Dedifferentiated amniotic fluid mesenchymal stem cell (primary cell): Measurements from ENCODE around the gene PRPF6.
A peak's percentile ranks its signal among the peaks of the same experiment; 100 is the strongest.

Experiments used
- DNase-seq: peaks from one replicate; pipeline ENCODE4 v3.0.0-alpha.2; 2016; ENCODE audit errors: extremely low spot score

PRPF6 gene

GRCh38 chr20:63945921-63946920, 34.7 kb upstream of the PRPF6 start:
- DNase-seq = no peak

DNA sequence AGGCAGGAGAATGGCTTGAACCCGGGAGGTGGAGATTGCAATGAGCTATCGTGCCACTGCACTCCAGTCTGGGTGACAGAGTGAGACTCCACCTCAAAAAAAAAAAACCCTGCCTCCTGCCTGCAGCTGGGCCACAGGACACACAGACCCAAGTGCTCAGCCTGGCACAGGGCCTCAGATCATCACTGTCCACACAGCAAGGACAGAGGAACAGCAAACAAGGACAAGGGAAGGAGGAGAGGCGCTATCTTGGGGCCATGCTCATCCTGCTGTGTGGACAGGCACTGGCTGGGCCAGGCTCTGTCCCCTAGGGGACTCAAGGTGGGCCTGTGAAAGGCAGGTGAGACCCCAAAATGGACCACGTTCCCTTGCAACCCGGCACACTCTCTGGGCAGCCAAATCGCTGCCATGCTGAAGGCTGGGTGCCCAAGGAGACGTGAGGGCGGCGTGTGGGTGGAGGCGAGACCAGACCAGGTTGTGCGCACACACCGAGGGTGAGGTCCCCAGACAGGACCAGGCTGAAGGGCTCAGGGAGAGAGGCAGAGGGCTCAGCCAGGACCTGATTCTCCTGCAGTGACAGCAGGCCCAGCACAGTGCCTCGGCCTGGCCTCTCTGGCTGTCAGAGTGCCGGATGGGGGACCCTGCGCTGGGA, 33.8 kb upstream of the PRPF6 start:
- no peak for DNase-seq

- no peak for DNase-seq
Measured at GRCh38 chr20:63947638-63948456, 33.1 kb upstream of the PRPF6 start.

GRCh38 chr20:63950701-63951397, 30.1 kb upstream of the PRPF6 start:
- DNase-seq = no peak

GRCh38 chr20:63951398-63952209, 29.3 kb upstream of the PRPF6 start:
- DNase-seq = no peak

DNA sequence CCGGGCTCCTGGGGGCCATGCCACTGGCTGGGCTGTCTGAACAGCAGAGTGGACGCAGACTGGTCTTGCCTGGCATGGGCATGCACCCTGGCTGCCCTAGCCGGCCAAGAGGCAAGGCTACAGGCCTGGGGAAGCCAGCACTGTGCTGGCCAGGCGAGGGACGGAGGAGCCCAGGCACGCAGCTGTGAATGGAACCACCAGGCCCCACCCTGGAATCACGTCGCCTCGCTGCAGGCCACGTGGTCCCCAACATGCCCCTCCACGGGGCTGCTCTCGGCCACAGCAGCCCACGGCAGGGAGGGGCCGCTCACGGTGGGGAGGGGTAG, 28.8 kb upstream of the PRPF6 start:
- no peak for DNase-seq

DNA sequence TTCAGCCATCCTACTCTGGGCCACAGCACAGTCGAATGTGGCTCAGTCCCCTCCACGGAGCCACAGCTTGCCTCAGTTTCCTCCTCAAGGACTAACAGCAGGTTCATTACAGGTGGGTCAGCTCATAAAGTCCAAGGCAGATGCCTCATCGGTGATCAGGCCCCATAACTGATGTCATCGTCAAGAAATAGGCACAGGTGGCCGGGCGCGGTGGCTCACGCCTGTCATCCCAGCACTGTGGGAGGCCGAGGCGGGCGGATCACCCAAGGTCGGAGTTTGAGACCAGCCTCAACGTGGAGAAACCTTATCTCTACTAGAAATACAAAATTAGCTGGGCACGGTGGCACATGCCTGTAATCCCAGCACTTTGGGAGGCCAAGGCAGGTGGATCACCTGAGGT, 28.2 kb upstream of the PRPF6 start:
- no peak for DNase-seq

- DNase-seq = no peak
Measured at GRCh38 chr20:63953764-63954429, 27.0 kb upstream of the PRPF6 start.

DNA sequence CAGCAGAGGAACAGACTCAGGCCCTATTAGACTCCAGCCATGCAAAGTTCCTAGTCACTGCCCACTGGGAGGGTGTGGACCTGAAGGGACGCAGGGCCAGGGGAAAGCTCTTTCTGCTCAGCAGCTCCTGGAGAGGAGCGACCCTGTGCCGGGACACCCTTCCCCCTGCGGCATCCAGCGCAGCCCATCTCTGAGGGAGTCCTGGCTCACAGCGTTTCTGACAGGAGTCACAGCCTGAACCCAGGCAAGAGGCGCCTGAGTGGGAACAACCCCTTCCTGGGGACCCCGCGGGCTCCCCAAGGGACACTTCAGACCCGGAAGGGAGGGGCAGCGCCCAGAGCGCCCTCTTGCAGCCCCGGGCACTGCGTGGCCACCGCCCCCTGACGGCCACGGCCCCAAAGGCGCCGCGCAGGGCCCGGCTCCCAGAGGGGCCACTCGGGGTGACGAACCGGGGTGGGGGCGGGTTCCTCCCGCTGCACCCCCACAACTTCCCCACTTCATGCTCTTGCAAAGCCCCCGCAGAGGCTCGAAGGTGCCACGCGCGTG, 25.6 kb upstream of the PRPF6 start:
- no peak for DNase-seq

DNA sequence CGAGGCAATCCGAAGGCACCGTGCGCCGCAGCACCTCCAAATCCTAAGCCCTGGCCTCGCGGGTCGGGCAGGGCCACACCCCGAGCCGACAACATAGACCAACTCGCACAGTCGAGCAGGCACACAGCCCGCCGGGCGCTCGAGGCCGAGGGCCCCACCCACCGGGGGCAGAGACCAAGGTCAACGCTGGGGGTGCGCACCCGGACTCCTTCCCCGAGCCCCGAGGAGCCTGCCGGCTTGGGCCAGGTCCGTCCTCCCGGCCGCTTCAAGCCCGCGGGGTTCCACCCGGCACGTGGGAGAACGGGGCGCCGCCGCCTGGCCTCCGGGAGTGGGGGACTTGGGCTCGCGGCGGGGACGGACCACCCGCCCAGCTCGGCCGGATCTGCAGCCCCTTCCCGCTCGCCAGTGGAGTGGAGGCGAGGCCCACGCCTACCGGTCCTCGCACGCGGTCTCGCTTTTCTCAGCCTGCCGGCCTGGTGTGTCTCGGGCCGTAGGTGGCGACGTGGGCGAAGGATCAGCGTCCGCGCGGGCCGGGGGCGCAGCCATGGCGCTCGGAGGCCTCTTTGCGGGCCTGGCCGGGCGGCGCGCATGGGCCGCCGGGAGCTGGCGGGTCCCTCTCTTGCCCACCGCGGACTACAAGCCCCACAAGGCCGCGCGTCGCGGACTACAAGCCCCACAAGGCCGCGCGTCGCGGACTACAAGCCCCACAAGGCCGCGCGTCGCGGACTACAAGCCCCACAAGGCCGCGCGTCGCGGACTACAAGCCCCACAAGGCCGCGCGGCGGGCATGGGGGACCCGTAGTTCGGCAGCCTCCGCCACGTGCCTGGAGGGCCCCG, 24.9 kb upstream of the PRPF6 start, which contains the start of gene UCKL1:
UCKL1 (minus strand) TSS at position 590 of the 837 bp plus-strand sequence; CDS start at position 546, 44 bp downstream.
- DNase-seq = peak; percentile 77

DNA sequence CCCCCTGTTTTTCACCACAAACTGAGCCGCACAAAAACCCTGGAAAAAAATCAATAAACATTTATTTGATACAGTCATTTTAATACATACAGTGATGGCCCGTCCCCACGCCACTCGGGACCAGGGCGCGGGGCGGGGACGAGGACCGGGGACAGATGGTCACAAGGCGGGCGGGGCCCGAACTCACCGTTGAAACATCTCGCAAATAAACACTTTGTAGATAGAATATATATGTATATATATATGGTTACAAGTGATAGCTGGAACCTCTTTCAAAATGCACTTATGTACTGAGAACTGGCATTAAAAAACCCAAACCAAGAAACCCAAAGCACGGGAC, 24.3 kb upstream of the PRPF6 start:
- no peak for DNase-seq

DNA sequence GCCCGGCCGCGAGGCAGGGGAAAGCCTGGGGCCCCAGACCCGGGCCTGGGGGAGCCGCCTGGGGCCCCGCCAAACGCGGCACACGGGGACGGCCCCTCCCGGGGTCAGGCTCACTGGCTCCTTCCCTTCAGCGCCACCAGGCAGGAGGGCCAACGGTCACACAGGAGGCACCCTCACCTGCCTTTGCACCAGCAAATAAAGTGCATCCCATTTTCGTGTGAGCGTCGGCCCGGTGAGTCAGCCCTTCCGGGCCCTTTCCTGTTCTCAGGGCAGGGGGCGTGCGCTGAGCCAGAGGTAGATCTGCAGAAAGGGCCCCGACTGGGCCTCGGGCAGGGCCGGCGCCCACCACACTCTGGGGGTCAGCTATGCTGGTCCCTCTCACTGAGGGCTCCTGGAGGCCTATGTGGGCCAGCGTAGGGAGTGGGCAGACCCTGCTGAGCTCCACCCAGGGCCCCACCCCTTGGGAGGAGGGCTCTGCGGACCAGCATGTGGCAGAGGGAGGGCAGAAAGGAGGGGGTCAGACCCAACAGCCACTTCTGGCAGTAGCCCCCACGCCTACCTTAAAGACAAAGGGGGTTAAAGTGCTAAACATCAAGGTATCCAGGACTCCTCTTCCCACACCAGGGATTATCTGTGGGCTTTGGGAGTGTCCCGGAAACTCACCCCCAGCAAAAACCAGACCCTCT, 23.8 kb upstream of the PRPF6 start:
- peak; percentile 24 for DNase-seq

DNA sequence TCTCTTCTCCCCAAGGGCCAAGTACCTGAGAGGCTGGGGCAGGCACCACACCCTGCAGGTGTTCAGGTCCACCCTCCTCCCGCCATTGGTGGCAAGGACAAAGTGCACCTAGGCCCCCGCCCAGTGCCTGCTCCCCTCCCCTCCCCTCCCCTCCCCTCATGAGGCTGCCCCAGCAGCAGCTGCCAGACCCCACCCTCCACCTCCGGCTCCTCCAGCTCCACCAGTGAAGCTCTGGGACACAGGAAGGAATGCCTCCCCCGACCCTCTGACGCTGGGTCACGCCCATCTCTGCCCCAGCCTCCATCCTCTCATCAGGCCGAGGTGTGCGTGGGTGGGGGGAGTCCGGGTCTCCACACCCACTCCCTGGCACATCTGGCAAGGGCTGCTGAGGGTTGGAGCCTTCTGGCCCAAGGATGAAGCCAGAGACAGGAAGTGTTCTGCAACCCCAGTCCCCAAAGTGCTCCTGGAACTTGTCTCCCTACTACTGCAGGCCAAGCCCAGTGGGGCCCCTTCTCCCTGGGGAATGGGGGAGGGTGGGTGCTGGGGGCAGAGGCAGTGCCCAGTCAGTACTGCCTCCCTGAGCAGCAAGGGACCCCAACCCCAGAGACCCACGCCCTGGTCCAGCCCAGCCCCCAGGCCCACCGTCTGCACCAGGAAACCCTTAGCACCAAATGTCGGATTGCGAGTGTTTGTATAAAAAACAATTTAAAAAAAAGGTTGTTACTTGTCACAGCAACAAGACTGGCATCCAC, 23.1 kb upstream of the PRPF6 start:
- DNase-seq = no peak

- DNase-seq = no peak
Measured at GRCh38 chr20:63958471-63958870, 22.5 kb upstream of the PRPF6 start.

GRCh38 chr20:63958964-63959698, 21.8 kb upstream of the PRPF6 start:
- no peak for DNase-seq

DNA sequence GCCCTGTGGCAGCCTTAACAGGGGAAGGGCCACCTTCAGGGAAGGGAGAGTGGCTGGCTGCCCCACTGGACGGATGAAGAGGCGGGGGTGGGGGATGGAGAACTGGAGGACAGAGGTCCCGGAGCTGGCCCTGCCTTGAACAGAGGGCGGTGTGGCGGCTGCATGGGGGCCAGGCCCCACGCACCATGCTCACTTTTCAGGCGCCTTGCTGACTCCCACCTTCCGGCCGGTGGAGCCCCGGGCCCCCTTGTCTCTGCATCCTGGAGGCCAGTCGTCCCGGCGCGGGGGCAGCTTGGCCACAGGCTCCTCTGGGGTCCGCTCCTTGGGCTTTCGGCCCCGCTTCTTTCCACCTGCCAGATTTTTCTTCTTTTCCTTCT, 21.2 kb upstream of the PRPF6 start:
- no peak for DNase-seq
